Activated T-cell treated with anti-CD3 and anti-CD28 coated beads, Interleukin-2, amount 50 U/mL, for 24 hours (primary cell): ENCODE measurements around the gene CR1.
A peak's percentile ranks its signal among the peaks of the same experiment; 100 is the strongest.
"Not testable (repeated sequence)": the region's sequence is repeated elsewhere in the genome, so short reads cannot be mapped to it uniquely, and the experiment has no call there.

Source experiments
- DNase-seq: peaks from one replicate; pipeline ENCODE4 v3.0.0-alpha.2; 2020
- H3K27ac Mint-ChIP-seq: 2 replicates; pipeline ENCODE4 v1.8.0; 2020; ENCODE audit warnings: mild to moderate bottlenecking, mixed read lengths
- H3K27me3 Mint-ChIP-seq: 2 replicates; pipeline ENCODE4 v1.8.0; 2020; ENCODE audit warnings: mixed read lengths
- H3K36me3 Mint-ChIP-seq: 2 replicates; pipeline ENCODE4 v1.8.0; 2020; ENCODE audit warnings: low read depth, mixed read lengths
- H3K4me1 Mint-ChIP-seq: 2 replicates; pipeline ENCODE4 v1.8.0; 2020; ENCODE audit warnings: low read depth, mixed read lengths
- H3K4me3 Mint-ChIP-seq: 2 replicates; pipeline ENCODE4 v1.8.0; 2020; ENCODE audit warnings: mild to moderate bottlenecking, moderate library complexity, mixed read lengths
- H3K9me3 Mint-ChIP-seq: 2 replicates; pipeline ENCODE4 v1.8.0; 2020; ENCODE audit warnings: mixed read lengths

Gene CR1

GRCh38 chr1:207634293-207634692 is 138.3 kb downstream of the CR1 start:
- H3K27ac Mint-ChIP-seq, H3K4me1 Mint-ChIP-seq, H3K36me3 Mint-ChIP-seq, H3K9me3 Mint-ChIP-seq, DNase-seq, H3K4me3 Mint-ChIP-seq, H3K27me3 Mint-ChIP-seq: not testable (repeated sequence)

DNA sequence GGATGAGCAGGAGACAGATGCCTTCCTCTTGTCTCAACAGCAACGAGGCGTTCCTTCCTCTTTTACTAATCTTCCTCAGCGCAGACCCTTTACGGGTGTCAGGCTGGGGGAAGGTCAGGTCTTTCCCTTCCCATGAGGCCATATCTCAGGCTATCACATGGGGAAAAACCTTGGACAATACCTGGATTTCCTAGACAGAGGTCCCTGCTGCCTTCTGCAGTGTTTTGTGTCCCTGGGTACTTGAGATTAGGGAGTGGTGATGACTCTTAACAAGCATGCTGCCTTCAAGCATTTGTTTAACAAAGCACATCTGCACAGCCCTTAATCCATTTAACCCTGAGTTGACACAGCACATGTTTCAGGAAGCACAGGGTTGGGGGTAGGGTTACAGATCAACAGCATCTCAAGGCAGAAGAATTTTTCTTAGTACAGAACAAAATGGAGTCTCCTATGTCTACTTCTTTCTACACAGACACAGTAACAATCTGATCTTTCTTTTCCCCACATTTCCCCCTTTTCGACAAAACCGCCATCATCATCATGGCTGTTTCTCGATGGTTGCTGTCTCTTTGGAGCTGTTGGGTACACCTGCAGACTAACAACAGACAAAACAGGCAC is 139.7 kb downstream of the CR1 start:
- H3K9me3 Mint-ChIP-seq, H3K4me1 Mint-ChIP-seq, H3K27ac Mint-ChIP-seq, H3K36me3 Mint-ChIP-seq, H3K4me3 Mint-ChIP-seq, DNase-seq: not testable (repeated sequence)
- peaks cover 12% of the 10 kb centered on the region for H3K27me3 Mint-ChIP-seq

DNA sequence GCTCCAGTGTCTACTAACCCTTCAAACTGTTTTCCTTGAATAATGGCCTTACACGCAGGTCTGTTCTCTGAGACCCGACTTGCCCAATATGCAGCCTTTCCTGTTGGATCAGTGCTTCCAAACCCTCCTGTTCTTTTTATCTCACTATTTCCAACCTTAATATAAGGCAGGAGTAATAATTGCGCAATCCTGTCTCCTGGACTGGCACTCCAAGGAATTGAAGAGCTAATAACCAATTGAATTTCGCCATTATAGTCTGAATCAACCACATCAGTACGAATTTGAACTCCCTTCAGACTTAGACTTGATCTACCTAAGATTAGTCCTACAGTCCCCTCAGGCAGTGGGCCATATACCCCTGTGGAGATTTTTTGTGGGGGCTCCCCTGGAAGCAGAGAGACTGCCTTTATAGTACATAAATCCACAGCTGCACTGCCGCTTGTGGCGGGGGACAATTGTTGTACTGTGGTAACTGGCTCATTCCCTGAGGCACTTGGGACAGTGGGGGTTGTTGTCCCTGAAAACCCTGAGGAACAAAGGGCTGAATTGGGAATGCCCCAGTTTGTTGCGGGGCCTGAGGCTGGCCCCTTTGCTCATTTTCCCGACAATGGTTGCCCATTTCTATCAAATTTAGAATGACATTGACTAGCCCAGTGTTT is 142.7 kb downstream of the CR1 start:
- not testable (repeated sequence) for H3K4me3 Mint-ChIP-seq, DNase-seq, H3K4me1 Mint-ChIP-seq, H3K9me3 Mint-ChIP-seq, H3K36me3 Mint-ChIP-seq, H3K27ac Mint-ChIP-seq
- H3K27me3 Mint-ChIP-seq: peaks cover 31% of the 10 kb centered on the region

- H3K27ac Mint-ChIP-seq, H3K4me3 Mint-ChIP-seq, DNase-seq, H3K4me1 Mint-ChIP-seq, H3K9me3 Mint-ChIP-seq, H3K36me3 Mint-ChIP-seq: not testable (repeated sequence)
- peaks cover 37% of the 10 kb centered on the region for H3K27me3 Mint-ChIP-seq
Measured at GRCh38 chr1:207639362-207639761, 143.4 kb downstream of the CR1 start.

- Mint-ChIP-seq H3K4me3 (peak overlapping the region; percentile 73), H3K9me3 (no peaks in the 10 kb centered on the region), H3K36me3 (no peaks in the 10 kb centered on the region), H3K4me1 (peaks cover 13% of the 10 kb centered on the region), H3K27ac (no peak overlapping the region), H3K27me3 (peaks cover 41% of the 10 kb centered on the region)
- no peak for DNase-seq
Measured at GRCh38 chr1:207644166-207644851, 148.4 kb downstream of the CR1 start.

DNA sequence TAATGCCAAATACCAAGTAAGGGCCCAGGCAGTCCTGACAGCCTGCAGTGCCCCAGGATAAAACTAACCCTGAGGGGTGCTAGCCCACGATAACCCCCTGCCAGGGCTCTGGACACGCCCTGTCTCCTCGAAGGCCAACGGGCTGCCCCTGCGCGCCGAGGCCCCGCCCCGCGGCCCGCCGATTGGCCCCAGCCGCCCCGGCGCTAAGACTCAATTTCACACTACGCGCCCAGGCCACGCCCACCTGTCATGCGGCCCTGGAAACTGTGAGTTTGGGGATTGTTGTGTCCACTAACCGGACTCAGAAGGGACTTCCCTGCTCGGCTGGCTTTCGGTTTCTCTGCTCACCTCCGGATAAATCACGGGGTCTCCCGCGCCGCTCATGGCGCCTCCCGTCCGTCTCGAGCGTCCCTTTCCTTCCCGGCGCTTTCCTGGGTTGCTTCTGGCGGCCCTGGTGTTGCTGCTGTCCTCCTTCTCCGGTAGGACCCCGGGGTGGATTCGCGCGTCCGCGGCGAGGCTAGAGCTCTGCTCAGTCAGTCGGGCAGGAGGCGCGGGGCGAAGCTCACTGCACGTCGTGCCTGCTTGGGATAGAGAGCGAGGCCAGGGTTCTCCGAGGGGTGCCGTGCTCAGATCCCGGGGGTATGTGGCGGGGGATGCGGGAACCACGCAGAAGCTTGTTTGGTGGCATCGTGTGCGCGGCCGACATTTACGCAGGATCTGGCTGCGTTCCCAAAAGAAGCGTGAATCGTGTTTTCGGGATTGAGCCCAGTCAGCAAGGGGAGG is 149.1 kb downstream of the CR1 start, which contains the start of gene CR1L:
Gene CR1L (plus strand): TSS at position 282 of the 783 bp plus-strand sequence. CDS start 101 bp downstream, at position 383.
- H3K27me3 Mint-ChIP-seq: peaks cover 35% of the 10 kb centered on the region
- peak within 1 kb of the TSS; percentile 73 for H3K4me3 Mint-ChIP-seq
- peak; percentile 80 for DNase-seq
- no peak within 1 kb of the TSS for H3K27ac Mint-ChIP-seq
- H3K9me3 Mint-ChIP-seq: no peaks in the 10 kb centered on the region
- peaks cover 13% of the 10 kb centered on the region for H3K4me1 Mint-ChIP-seq
- no peaks in the 10 kb centered on the region for H3K36me3 Mint-ChIP-seq

GRCh38 chr1:207645635-207646081 is 149.7 kb downstream of the CR1 start:
- peaks cover 35% of the 10 kb centered on the region for H3K27me3 Mint-ChIP-seq
- no peaks in the 10 kb centered on the region for H3K36me3 Mint-ChIP-seq
- peak overlapping the region; percentile 73 for H3K4me3 Mint-ChIP-seq
- peaks cover 17% of the 10 kb centered on the region for H3K4me1 Mint-ChIP-seq
- no peak for DNase-seq
- no peaks in the 10 kb centered on the region for H3K9me3 Mint-ChIP-seq
- no peak overlapping the region for H3K27ac Mint-ChIP-seq

- H3K4me3 Mint-ChIP-seq: no peak overlapping the region
- DNase-seq: no peak
- no peaks in the 10 kb centered on the region for H3K9me3 Mint-ChIP-seq
- H3K27ac Mint-ChIP-seq: no peak overlapping the region
- H3K36me3 Mint-ChIP-seq: no peaks in the 10 kb centered on the region
- H3K4me1 Mint-ChIP-seq: peaks cover 17% of the 10 kb centered on the region
- peaks cover 35% of the 10 kb centered on the region for H3K27me3 Mint-ChIP-seq
Measured at GRCh38 chr1:207646171-207646570, 150.2 kb downstream of the CR1 start.

DNA sequence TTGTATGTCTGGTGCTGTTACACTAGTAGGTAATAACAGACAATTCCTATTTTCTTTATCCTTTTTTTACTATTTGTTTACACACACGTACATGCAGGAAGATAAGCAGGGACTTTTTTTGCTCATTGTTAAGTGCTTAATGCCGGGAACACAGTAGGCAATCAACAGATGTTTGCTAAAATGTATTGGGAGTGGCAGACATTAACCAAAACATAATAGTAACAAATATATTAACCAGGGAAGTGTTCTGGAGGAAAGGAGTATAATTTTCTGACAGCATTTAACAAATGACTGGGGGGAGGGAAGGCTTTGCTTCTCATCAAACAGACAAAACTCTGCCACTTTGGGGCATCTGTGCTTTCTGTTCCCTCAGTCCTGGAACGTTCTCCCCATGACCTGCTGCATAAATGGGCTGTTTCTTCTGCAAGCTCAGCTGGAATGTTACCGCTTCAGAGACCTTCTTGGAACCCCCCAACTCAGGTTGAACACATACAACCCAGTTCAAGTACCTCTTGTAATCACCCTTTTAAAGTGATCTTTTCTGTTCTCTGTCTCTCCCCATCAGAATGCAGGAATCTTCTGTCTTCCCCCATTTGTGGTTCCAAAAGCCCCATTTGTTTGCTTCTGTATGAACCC is 151.1 kb downstream of the CR1 start:
- Mint-ChIP-seq H3K4me3 (no peak overlapping the region), H3K36me3 (no peaks in the 10 kb centered on the region), H3K4me1 (peaks cover 17% of the 10 kb centered on the region), H3K27me3 (peaks cover 29% of the 10 kb centered on the region), H3K9me3 (no peaks in the 10 kb centered on the region), H3K27ac (no peak overlapping the region)
- DNase-seq: no peak

- Mint-ChIP-seq H3K4me3 (no peak overlapping the region), H3K36me3 (no peaks in the 10 kb centered on the region), H3K27me3 (peaks cover 27% of the 10 kb centered on the region), H3K4me1 (peaks cover 17% of the 10 kb centered on the region), H3K27ac (no peak overlapping the region), H3K9me3 (no peaks in the 10 kb centered on the region)
- DNase-seq: no peak
Measured at GRCh38 chr1:207647671-207648333, 151.8 kb downstream of the CR1 start.

DNA sequence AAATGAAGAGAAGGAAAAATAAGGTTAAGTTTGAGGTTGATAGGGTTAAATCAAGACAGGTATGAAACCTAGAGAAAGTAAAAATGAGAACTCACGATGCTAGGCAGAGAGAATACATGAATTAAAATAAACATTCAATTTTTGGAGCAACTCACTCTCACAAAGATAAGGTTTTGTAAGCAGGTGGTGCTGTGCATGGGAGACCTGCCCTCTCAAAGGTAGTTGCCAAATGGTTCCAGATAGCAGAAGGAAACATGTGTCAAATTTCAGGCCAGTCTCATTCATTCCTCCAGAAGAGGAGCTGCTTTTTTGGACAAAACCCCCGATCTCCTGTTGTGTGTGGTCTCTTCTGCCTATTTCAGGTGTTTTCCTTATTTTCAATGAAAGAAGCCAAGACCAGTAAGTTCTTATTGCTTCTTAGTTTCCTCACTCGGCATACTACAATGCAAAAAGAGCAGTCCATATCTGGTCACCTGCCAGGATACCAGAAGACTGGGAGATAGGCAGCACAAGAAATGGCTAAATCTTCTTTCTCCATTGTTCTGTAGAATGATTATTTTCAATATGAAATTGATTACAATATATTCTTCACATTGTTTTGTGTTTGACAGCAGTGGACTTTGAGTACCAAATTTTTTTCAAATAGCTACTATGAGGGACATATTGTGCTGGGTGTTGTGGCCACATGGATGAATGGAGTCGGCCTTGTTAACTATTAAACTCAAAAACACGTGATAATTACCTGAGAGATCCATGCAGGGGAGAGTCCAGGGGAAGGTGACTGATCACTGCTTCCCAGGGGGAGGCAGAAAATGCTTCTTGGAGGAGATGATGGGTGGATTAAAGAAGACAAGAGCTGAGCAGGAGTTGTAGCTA is 152.6 kb downstream of the CR1 start:
- Mint-ChIP-seq H3K9me3 (no peaks in the 10 kb centered on the region), H3K4me3 (no peak overlapping the region), H3K27ac (no peak overlapping the region), H3K4me1 (peaks cover 17% of the 10 kb centered on the region), H3K36me3 (no peaks in the 10 kb centered on the region), H3K27me3 (peaks cover 22% of the 10 kb centered on the region)
- no peak for DNase-seq

DNA sequence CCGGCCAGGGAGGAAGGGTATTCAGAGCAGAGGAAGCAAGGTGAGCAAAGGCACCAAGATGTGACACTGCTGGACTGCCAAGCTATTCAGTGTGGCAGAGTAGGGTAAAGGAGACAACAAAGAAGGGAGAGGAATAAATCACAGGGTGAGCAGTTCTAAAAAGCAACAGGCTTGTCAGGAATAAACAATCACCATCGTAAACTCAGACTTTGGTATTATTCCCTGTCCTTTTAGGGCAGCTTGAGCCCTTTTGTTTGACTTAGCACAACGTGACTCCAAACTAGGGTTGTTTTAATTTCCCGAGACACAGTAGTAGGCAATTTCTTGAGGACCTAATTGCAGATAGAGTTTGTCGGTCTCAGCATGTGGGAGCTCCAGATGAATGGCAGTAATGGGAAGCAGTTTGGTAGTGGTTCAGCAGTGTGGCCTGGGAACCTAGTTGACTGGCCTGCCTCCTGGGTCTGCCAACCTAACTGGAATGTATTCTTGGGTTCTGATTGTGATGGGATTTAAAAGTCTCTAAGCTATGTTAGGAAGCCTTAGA is 153.3 kb downstream of the CR1 start:
- Mint-ChIP-seq H3K27me3 (peaks cover 16% of the 10 kb centered on the region), H3K9me3 (no peaks in the 10 kb centered on the region), H3K4me3 (no peak overlapping the region), H3K27ac (no peak overlapping the region), H3K36me3 (no peaks in the 10 kb centered on the region), H3K4me1 (peaks cover 13% of the 10 kb centered on the region)
- no peak for DNase-seq
